Peyer's patch (tissue), 4 donors: ENCODE data around the gene PPDPF.

ENCODE experiments used
- CTCF ChIP-seq, 6 experiments: fragments of 450-650 bp in 4 of 6; fragments of 200-600 bp in 2 of 6; sonication (generic) in 1 of 6; IDR thresholded peaks; one replicate each; pipeline ENCODE4 v1.5.1; 2017 to 2019; ENCODE audit warnings: antibody characterized with exemption in 6 of 6, mild to moderate bottlenecking in 3 of 6, moderate library complexity in 1 of 6
- POLR2A ChIP-seq, 2 donors: fragments of 450-650 bp; IDR thresholded peaks; one replicate each; pipeline ENCODE4 v1.5.1; 2017; ENCODE audit warnings: antibody characterized with exemption in 2 of 2, mild to moderate bottlenecking in 2 of 2, moderate library complexity in 2 of 2

DNA sequence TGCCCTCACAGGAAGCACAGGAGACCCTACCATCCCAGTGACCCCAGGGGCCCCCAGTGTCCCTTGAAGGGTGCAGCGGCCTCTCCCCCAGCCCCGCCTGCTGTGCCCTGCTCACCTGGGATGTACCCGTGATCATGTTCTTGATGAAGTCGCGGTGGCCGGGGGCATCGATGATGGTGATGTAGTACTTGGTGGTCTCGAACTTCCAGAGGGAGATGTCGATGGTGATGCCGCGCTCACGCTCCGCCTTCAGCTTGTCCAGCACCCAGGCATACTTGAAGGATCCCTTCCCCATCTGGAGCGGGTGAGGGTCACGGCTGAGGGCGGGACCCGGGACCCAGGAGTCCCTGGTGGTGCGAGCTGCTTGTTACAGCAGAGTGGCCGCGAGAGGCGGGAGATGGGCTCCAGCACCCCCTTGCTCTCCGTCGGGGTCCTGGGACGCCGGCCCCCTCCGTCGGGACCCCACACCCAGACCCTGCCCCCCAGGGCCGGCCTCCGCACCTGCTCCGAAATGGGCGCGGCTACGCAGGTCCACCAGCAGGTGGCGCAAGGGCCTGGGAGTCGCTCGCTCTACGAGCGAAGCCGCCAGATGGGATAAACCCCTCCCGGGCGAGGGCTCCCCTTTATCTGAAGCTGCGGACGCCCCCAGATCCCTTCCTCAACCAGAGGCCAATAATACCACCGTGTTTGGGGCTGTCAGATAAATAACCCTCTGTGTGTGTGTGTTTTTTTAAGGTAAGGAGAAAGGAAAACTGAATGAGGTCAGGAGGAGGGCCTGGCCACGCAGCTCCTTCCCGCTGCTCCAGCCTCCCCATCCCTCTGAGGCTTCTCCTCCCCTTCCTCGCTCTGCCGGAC lies 24.6 kb upstream of the PPDPF start:
- TF ChIP-seq CTCF (IDR thresholded peaks at IDR 0.05): peak; percentile 83 to 93 (median 86)
- no peak for TF ChIP-seq POLR2A (IDR thresholded peaks at IDR 0.05)
